Endometrium (tissue), 2 donors: ENCODE measurements around the gene IL10.

ENCODE experiments used
- FAIRE-seq: peaks from 2 replicates; lab custom pipeline; 2012; peaks lifted over from hg19 to GRCh38; lab: Jason Lieb, UNC
- donor health status: control.
- donor health status: control.

IL10 gene

DNA sequence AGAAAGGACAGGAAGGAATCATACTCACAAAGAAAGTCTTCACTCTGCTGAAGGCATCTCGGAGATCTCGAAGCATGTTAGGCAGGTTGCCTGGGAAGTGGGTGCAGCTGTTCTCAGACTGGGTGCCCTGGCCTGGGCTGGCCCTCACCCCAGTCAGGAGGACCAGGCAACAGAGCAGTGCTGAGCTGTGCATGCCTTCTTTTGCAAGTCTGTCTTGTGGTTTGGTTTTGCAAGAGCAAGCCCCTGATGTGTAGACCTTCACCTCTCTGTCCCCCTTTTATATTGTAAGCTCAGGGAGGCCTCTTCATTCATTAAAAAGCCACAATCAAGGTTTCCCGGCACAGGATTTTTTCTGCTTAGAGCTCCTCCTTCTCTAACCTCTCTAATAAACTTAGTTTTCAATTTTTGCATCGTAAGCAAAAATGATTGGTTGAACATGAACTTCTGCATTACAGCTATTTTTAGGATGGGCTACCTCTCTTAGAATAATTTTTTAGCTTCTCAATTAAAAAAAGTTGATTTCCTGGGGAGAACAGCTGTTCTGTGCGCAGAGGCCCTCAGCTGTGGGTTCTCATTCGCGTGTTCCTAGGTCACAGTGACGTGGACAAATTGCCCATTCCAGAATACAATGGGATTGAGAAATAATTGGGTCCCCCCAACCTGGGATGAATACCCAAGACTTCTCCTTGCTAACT lies at the start of gene IL10:
Gene IL10 (minus strand): TSS at position 252 of the 695 bp plus-strand sequence. CDS start 59 bp downstream, at position 193.
- no peak for FAIRE-seq

DNA sequence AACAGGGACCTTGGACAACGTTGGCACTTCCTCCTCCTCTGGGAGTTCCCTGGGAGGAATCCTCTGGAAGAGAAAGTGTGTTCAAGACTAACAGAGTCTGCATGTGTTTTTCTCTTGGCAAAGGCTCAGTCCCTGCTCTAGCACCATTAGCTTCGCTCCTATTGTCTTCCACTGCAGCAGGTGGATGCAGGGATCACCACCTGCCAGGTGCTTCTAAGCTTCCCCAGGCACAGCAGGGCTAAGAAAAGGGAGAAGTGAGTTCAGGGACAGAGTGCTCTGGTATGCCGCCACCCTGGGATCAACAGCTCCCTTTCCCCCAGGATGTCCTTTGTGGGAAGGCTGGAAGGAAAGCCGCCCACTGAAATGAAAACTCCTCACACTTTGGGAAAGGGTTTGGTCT lies 49.2 kb upstream of the IL10 start:
- FAIRE-seq, result no peak

DNA sequence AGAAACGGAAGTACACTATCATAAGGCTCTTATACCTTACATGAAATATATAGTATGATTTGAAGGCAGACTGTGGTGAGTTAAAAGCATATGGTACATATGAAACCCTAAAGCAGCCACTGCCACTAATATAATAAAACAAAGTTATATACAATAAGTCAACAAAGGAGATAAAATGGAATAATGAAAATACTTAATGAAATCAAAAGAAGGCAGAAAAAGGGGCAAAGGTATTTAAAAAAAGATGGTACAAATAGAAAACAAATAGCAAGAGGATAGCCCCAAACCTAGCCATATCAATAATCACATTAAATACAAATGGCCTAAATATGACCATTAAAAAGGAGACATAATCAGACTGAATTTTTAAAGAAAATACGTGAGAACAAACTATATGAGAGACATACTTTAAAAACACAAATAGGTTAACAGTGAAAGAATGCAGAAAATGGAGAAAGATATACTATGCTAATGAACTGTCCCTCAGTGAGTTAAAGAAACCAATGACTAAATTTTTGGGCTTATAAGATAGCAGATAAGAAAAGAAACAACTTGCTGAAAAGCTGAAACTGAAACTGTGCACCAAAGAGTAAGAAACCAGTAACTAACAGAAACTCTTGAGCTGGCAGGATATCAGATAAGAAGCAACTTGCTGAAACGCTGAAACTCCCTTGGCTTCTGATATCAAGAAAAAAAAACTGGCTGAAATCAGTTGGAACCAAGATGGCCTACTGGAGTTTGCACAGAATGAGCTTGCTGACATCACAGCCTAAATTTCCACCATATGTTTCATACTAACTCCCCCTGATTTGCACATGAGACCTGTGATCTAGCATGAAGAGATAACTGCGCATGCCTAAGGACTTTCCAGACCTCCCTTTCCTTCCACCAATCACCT lies 44.3 kb upstream of the IL10 start:
- FAIRE-seq, result no peak

DNA sequence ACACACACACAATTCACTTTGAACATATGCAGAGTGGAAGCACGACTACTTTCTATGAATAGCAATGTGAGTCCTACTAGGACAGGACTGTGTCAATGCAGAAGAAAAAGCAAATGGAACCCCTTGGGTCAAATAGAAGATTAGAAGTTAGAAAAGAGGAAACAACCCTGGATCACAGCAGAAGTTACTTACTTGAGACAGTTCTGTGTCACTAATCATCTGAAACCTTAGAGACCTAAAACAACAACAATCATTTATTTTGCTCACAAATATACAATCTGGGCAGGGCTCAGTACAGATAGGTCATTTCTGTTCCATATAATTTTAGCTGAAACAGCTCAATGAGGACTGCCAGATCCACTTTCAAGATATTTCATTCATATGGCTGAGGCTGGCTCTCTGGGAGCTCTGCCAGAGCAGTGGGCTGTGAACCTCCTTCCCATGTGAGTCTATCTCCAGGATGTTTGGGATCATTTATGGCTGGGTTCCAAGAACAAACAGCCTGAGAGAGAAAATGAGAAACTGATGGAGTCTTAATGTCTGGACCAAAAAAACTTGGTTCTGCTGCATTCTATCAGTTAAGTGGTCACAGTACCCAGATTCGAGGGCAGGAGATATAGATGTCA lies 42.5 kb upstream of the IL10 start:
- FAIRE-seq, result peak; percentile 57

DNA sequence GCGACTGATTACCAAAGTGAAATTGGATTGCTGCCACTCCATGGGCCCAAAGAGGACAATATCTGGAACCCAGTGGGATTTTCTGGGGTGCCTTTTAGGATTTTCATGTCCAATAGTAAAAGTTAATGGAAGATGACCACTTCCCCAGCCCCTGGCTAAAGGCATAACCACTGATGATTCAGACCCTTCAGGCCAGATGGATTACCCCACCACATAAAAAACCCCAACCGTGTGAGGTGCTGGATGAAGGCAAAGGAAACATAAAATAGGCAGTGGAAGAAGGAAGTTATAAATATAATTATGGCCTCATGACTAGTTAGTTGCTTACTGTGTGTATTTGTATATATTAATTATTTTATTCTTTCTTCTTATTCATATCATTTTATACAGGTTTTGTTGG lies 40.2 kb upstream of the IL10 start:
- no peak for FAIRE-seq

DNA sequence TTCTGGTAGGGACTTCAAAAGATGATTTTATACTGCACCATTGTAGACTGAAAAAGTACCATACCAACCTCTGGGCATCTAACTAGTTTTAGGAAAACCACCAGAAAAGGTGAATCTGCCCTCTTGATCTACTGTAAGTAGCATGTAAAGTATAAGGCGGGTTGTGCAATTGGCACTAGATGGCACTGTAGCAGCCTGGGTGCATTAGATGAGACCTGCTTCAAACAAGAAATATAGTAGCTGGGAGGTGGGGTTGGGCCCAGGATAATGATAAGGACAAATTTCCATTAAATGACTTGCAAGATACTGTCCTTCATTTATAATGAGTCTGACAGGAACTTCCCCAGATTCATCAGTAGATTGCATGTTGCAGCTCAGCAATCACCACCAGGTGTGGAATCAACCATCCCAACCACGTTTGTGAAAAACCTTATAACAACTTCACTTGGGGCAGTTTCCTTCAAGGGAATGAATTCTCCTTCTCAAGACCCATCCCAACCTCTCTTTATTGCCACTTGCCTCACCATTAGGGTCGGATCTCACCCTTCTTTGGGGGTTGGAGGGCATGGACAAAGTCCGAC lies 37.3 kb upstream of the IL10 start:
- FAIRE-seq, result no peak

DNA sequence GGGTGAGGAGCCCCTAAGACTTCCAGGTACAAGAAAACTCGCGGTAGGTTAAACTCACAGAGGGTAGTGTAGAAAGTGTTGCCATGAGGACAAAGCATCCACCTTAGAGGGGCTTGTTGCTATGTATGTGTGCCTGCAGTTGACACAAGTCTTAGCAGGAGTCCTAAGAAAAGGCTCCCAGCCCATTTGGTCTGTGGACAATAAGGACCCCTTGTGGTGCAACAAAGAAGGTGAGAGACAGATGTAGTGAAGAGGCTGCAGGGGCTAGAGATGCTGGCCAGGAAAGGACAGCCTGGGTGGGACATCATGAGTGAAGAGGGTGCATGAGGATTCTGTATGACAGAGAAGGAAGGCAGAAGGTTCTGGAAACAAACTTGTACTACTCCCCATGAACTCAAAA lies 36.3 kb upstream of the IL10 start:
- FAIRE-seq, result no peak

DNA sequence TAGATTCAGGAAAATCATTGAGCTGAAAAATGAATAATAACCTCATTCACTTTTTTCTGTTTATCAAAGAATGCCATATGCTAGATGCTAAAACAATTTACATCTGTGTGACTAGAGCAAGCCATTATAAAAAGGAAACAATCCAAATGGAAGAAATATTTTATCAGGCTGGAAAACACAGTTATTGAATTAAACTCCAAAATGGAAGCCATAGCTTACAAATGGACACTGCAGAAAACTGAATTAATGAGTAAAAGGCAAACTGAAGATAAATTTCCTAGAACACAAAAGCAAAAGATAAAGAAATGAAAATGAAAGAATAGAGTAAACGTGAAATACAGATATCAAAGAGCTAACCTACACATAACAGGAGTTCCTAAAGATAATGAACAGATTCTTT lies 33.1 kb upstream of the IL10 start:
- FAIRE-seq, result no peak

DNA sequence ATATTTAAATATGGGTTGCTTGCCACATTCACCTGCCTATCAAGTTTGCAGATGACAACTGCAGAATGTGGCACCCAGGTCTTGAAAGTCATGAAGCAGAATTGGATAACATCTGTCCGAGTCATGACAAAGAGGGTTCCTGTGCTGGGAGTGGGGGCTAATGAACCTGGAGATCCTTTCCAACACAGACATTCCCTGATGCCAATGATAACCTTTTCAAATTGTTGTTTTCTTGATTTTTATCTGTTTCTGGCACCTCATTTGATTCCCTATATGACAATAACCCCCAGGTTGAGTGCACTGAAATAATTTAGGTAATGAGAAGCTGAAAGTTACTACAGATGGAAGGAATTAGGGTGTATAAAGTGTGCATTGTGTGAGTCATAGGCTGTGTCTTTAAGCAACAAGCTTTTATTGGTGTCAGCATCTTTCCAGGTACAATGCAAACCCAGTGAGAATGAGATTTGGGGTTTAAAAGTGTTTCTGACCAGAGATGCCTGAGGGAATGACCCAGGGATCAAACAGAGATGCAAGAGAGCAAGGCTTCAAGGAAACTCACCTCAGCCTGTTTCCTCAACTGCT lies 32.0 kb upstream of the IL10 start:
- no peak for FAIRE-seq

DNA sequence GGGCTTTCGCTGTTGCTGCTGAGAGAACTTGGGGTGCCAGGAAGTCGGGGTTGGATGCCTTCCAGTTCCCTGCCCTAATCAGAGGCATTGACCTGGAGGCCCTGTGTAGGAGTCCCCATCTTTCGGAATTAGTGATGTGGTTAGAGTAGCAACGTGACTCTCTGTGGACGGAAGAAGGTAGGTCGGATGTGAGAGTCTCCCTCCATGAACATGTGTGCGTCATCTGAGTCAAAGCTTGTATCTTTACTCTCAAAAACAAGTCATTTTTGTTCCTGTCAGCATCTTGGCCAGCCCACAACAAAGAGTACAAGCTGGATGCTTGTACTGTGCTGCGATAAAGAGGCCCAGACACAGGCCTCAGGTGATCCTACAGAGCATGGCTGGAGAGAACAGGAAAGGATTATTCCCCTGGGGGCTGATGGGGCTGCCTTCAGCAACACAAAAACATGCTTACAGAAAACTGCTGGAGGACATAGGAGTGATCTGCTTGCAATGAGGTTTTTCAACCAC lies 31.0 kb upstream of the IL10 start:
- no peak for FAIRE-seq

DNA sequence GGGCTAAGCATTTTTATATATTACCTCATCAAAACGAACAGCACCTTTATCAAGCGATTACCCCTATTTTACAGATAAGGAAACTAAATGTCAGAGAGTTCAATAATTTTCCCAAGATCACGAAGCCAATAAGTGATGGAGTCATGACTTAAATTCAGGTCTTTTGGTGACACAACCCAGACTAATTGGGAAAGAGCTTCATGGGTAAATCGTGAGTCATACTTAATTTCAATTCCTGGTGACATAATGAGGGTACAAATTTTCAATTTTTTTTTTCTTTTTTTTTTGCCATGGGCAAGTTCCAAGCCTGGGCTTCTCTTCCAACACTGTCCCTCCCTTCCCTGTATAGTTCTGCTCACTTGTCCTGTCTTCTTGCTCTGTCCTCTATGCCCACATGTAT lies 30.1 kb upstream of the IL10 start:
- FAIRE-seq, result no peak

DNA sequence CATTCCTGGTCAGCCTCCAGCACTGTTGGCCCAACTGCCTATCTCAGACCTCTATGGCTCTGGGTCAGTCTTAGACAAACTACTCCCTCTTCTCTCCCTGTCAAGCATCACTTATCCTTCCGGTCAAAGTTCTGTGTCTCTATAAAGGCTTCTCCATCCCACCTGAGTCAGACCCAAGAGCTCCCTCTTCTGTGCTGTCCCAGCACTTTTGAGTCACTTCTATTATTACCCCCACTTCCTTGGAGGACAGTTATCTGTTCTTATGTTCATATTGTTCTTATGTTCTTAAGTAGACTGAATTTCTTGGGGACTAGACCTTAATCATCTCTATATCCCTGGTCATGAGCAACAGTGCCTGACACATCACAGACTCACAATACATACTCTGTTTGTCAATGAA lies 29.2 kb upstream of the IL10 start:
- FAIRE-seq, result no peak

DNA sequence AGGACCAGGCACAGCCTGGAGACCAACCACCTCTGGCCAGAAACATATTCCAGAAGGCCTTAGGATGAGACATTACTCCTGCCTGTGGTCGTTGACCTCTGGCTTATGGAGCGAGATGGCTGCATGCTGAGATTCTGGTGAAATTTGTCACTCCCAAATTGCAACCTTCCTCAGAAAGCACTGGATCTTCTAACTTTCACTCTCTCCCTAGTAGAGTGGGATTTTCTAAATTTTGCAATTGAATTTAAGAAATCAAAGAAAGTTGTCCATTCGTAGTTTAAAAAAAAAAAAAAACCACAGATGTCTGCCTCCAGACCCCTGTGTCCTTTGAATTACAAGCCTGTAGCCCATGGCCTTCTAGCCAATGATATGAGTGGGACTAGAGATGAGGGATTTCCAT lies 28.6 kb upstream of the IL10 start:
- no peak for FAIRE-seq

DNA sequence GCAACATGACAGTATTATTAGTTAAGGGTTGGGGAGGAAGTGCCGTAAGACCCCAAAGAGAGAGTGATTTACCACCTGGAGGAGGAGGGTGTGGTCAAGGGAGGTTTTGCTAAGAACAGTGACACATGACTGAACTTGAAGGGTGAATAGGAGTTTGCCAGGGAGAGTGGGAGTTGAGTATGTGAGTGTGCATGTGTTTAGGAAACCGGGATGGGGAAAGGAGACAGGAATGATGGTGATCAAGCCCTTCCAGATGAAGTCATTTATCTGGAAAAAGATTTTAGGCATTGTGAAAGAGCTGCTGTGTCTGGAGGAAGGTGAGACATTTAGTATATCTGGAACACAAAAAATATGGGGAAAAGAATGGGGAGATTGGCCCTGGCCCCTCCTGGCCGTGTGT lies 28.1 kb upstream of the IL10 start:
- FAIRE-seq, result no peak

DNA sequence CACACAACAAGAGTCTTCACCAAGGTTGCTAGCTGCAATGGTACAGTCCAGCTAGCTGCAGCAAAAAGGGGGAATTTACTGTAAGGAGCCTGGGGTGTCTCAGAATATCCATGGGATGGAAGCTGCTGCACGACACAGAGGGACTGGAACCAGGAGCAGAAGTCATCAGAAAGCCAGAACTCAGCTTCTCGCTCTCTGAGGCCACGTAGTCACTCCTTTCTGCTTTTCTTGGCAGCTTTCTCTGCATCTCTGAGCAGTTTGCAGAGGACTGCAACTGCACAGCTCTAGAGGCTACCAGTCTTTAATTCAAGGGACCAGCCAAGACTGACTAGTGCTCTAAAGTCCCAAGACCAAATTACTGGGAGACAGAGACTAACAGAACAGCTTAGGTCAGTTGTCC lies 27.0 kb upstream of the IL10 start:
- no peak for FAIRE-seq

DNA sequence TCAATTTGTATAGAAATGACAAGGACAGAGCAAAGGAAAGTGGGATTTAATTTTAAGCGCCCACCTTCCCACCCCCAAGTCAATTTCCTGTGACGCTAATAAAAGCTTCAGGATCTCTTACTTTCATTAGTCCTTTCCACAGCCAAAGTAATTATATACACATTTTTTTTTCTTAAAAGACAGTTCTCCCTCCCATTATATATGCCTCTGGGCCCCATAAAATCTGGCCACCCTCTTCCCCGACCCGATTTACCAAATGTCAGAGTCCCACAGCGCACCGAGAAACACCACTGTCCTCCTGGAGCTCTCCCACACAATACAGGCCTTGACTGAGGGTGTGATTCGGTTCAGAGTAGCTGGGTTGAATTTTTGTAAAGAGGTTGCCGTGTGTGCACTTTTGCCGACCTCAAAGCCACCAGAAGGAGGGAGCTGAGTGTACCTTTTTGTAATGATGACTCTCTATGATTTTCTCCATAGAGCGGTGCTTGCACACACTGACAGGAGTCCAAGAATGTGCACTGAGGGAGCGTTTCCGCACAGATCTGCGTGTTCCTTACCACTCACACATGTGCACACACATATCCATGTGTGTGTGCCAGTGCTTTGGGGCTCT lies 26.2 kb upstream of the IL10 start:
- FAIRE-seq, result no peak

DNA sequence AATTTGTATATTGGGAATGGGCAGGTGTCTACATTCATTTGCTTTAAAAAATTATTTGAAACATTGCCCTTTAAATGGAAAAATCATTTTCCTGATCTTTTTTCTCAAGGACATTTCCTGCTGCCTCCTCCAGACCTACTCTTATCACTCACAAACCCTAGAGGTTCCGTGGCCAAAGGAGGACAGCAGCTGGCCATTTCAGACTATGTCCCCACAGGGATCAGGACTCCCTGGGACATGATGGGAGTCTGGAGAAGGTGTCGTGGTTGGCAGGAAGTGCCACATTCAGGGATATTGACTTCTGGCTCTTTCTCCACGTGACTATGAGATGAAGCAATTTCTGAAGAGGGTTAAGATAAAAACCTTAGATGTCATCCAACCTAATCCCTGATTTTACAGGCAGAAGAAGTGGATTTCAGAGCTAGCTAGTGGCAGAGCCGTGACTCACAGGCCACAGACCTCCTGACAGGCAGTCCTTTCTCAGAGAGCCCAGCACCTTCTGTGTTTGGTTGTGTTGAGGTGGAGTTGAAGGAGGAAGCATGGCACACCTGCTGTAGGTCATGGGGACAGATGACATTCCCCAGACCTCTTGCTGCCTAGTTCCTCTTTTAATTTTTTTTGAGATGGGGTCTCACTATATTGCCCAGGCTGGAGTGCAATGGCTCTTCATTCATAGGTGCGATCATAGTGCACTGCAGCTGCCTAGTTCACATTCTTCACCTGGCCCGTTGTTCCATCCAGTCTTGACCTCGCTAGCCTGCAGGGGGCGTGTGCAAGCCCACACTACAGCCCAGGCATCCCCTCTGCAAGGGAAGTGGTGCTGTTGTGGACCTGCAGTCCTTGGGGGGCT lies 25.5 kb upstream of the IL10 start:
- FAIRE-seq, result no peak

DNA sequence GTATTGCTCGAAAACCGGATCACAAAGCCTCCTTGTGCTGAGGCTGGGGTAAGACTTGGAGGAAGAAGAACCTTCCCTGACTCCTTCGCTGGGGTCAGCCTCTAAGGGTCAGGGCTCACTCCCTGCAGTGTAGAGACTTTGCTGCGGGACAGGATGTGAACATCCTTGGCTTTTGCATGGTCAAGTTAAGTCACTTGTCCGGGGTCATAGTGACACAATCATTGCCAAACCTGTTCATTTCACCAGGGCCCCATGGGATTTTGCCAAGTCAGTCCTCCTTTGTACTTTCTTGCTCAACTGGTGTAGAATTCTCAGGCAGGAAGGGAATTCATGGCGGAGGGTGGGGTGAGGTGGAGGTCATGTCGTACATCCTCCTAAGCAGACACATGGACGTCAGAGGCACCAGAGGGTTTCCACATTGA lies 24.7 kb upstream of the IL10 start:
- FAIRE-seq, result no peak

DNA sequence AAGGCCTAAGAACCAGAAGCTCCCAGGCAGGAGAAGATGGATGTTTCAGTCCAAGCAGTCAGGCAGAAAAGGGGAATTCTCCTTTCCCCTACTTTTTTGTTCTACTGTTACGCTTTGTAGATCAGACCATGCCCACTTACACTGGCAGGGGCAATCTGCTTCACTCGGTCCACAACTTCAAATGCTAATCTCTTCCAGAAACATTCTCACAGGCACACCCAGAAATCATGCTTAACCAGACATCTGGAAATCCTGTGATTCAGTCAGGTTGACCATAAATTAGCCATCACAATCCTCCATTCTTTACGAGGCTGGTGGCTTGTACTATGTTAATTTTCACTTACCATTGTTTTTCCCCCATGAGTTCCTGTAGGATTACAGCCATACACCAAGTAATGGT lies 23.8 kb upstream of the IL10 start:
- FAIRE-seq, result no peak

DNA sequence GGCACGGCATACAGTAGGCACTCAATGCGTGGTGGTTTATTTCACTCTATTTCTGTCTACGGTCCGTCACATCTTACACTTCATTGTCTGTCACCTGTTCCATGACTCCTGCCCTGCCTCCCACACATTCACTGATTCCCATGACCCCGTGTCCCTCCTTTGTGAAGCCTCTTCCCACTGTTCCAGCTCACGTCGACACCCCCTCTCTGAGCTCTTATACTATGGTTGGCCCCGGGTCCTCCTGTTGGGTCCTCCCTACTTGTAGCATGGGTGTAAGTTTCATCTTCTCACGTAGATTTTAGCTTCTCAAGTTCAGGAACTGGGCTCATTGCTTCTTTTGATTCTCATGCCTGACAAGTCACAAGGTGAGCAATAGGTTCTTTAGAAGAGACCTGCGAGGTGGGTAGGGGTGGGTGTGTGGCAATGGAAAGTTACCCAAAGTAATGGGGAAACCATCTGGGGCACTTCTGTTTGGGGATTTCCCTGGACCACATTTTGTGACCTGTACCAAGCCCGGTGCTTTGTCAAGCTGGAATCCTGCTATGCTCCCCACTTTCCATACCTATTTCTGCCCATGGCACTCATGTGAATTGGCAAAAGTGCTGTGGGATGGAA lies 22.1 kb upstream of the IL10 start:
- no peak for FAIRE-seq
